ENCODE data around the gene CFAP70.

The CFAP70 gene

GRCh38 chr10:73376679-73377078 is 18.0 kb upstream of the CFAP70 start:
- TF ChIP-seq CTCF (IDR thresholded peaks at IDR 0.05; ENCODE audit: control insufficient read depth, insufficient read depth, low read depth, low read length, missing control alignments): no peak
- DNase-seq (ENCODE audit: low read depth): no peak

GRCh38 chr10:73368238-73368637 is 9.6 kb upstream of the CFAP70 start:
- TF ChIP-seq CTCF (IDR thresholded peaks at IDR 0.05; ENCODE audit: control insufficient read depth, insufficient read depth, low read depth, low read length, missing control alignments): no peak
- no peak for DNase-seq (ENCODE audit: low read depth)
- H3K4me3 ChIP-seq (ENCODE audit: control insufficient read depth, low read depth, low read length): no peak overlapping the region

More at GRCh38 chr10:73376679-73377078, 18.0 kb upstream of the CFAP70 start:
- H3K4me3 ChIP-seq (ENCODE audit: control insufficient read depth, low read depth, low read length): no peak overlapping the region

- H3K4me3 ChIP-seq (ENCODE audit: control insufficient read depth, low read depth, low read length): no peak overlapping the region
- DNase-seq (ENCODE audit: low read depth): no peak
- no peak for TF ChIP-seq CTCF (IDR thresholded peaks at IDR 0.05; ENCODE audit: control insufficient read depth, insufficient read depth, low read depth, low read length, missing control alignments)
Observed at GRCh38 chr10:73366381-73367298, 8.0 kb upstream of the CFAP70 start.

- no peak overlapping the region for H3K4me3 ChIP-seq (ENCODE audit: control insufficient read depth, low read depth, low read length)
- TF ChIP-seq CTCF (IDR thresholded peaks at IDR 0.05; ENCODE audit: control insufficient read depth, insufficient read depth, low read depth, low read length, missing control alignments): no peak
- no peak for DNase-seq (ENCODE audit: low read depth)
Observed at GRCh38 chr10:73364964-73365363, 6.3 kb upstream of the CFAP70 start.

GRCh38 chr10:73359492-73359891 is 828 bp upstream of the CFAP70 start:
- no peak for TF ChIP-seq CTCF (IDR thresholded peaks at IDR 0.05; ENCODE audit: control insufficient read depth, insufficient read depth, low read depth, low read length, missing control alignments)
- no peak overlapping the region for H3K4me3 ChIP-seq (ENCODE audit: control insufficient read depth, low read depth, low read length)
- no peak for DNase-seq (ENCODE audit: low read depth)

- no peak for DNase-seq (ENCODE audit: low read depth)
- no peak for TF ChIP-seq CTCF (IDR thresholded peaks at IDR 0.05; ENCODE audit: control insufficient read depth, insufficient read depth, low read depth, low read length, missing control alignments)
- H3K4me3 ChIP-seq (ENCODE audit: control insufficient read depth, low read depth, low read length): peak overlapping the region; percentile 56
Observed at GRCh38 chr10:73357821-73358220, 843 bp downstream of the CFAP70 start.
